ENCODE measurements around the gene TRIM56. TPM values are rescaled to one million over a fixed set of nuclear protein-coding genes. Genes with fewer than 3 reads are reported as not detected.

Gene TRIM56
- total RNA-seq, 2 donors from 2014 or later = 16.5 to 23.0 TPM

GRCh38 chr7:101126651-101127459 lies 41.6 kb downstream of the TRIM56 start, which contains the start of gene SERPINE1:
Gene SERPINE1 (plus strand): TSS chr7:101127104. CDS start chr7:101128394, 1,290 bp downstream.
- Histone ChIP-seq H3K27ac (ENCODE audit: low read depth, low read length) (no peak within 1 kb of the TSS), H3K36me3 (ENCODE audit: control insufficient read depth, insufficient read depth, low read length) (no peaks in the 10 kb centered on the region), H3K4me3 (ENCODE audit: low read length) (peak within 1 kb of the TSS; percentile 64), H3K9me3 (ENCODE audit: control insufficient read depth, low read length) (no peaks in the 10 kb centered on the region), H3K4me1 (ENCODE audit: control insufficient read depth, insufficient read depth, low read length) (peaks cover 3% of the 10 kb centered on the region), H3K27me3 (ENCODE audit: control insufficient read depth, insufficient read depth, low read length, poor library complexity, severe bottlenecking) (no peaks in the 10 kb centered on the region), H3K9ac (ENCODE audit: extremely low read depth, low read length, poor library complexity, severe bottlenecking) (no peak within 1 kb of the TSS)
- peak; percentile 59 for TF ChIP-seq CTCF (conservative IDR thresholded peaks at IDR 0.05)
- Mint-ChIP-seq H3K27me3 (ENCODE audit: insufficient read depth) (peaks cover 10% of the 10 kb centered on the region), H3K4me3 (peak within 1 kb of the TSS; percentile 32), H3K9me3 (peaks cover 10% of the 10 kb centered on the region), H3K4me1 (peaks cover 37% of the 10 kb centered on the region), H3K27ac (peak within 1 kb of the TSS; percentile 85), H3K36me3 (ENCODE audit: low read depth) (no peaks in the 10 kb centered on the region)
- WGBS, 2 experiments (ENCODE audit: insufficient coverage in 1 of 2, insufficient read length in 1 of 2) = 27 to 30% methylated on average over 10 to 22 of the region's 22 CpGs
- DNase-seq = peak; percentile 90

- Mint-ChIP-seq H3K36me3 (ENCODE audit: low read depth) (no peaks in the 10 kb centered on the region), H3K27me3 (ENCODE audit: insufficient read depth) (peaks cover 10% of the 10 kb centered on the region), H3K27ac (peak overlapping the region; percentile 8), H3K4me3 (peak overlapping the region; percentile 32), H3K4me1 (peaks cover 30% of the 10 kb centered on the region), H3K9me3 (peaks cover 10% of the 10 kb centered on the region)
- DNase-seq = no peak
- Histone ChIP-seq H3K4me1 (ENCODE audit: control insufficient read depth, insufficient read depth, low read length) (peaks cover 2% of the 10 kb centered on the region), H3K27ac (ENCODE audit: low read depth, low read length) (no peak overlapping the region), H3K4me3 (ENCODE audit: low read length) (peak overlapping the region; percentile 64), H3K27me3 (ENCODE audit: control insufficient read depth, insufficient read depth, low read length, poor library complexity, severe bottlenecking) (no peaks in the 10 kb centered on the region), H3K36me3 (ENCODE audit: control insufficient read depth, insufficient read depth, low read length) (no peaks in the 10 kb centered on the region), H3K9ac (ENCODE audit: extremely low read depth, low read length, poor library complexity, severe bottlenecking) (no peak overlapping the region), H3K9me3 (ENCODE audit: control insufficient read depth, low read length) (no peaks in the 10 kb centered on the region)
- WGBS, 2 experiments (ENCODE audit: insufficient coverage in 1 of 2, insufficient read length in 1 of 2) = 60 to 74% methylated on average over 2 to 3 of the region's 3 CpGs
- TF ChIP-seq CTCF (conservative IDR thresholded peaks at IDR 0.05) = no peak
These were observed 42.3 kb downstream of the TRIM56 start for GRCh38 chr7:101127460-101128039.

GRCh38 chr7:101128040-101128834 lies 43.0 kb downstream of the TRIM56 start:
- Mint-ChIP-seq H3K4me1 (peaks cover 28% of the 10 kb centered on the region), H3K27me3 (ENCODE audit: insufficient read depth) (peaks cover 10% of the 10 kb centered on the region), H3K36me3 (ENCODE audit: low read depth) (no peaks in the 10 kb centered on the region), H3K4me3 (no peak overlapping the region), H3K9me3 (peaks cover 10% of the 10 kb centered on the region), H3K27ac (no peak overlapping the region)
- TF ChIP-seq CTCF (conservative IDR thresholded peaks at IDR 0.05) = no peak
- Histone ChIP-seq H3K36me3 (ENCODE audit: control insufficient read depth, insufficient read depth, low read length) (no peaks in the 10 kb centered on the region), H3K27me3 (ENCODE audit: control insufficient read depth, insufficient read depth, low read length, poor library complexity, severe bottlenecking) (no peaks in the 10 kb centered on the region), H3K9ac (ENCODE audit: extremely low read depth, low read length, poor library complexity, severe bottlenecking) (no peak overlapping the region), H3K9me3 (ENCODE audit: control insufficient read depth, low read length) (no peaks in the 10 kb centered on the region), H3K4me1 (ENCODE audit: control insufficient read depth, insufficient read depth, low read length) (no peaks in the 10 kb centered on the region), H3K27ac (ENCODE audit: low read depth, low read length) (no peak overlapping the region), H3K4me3 (ENCODE audit: low read length) (no peak overlapping the region)
- no peak for DNase-seq
- 86 to 95% methylated on average over 11 to 14 of the region's 14 CpGs for WGBS, 2 experiments (ENCODE audit: insufficient coverage in 1 of 2, insufficient read length in 1 of 2)
